ENCODE results near the gene SHISAL2A.

GRCh38 chr1:52621950-52622349, 11.0 kb upstream of the SHISAL2A start:
- TF ChIP-seq POLR2A (IDR thresholded peaks at IDR 0.05) (no peak), CTCF (IDR thresholded peaks at IDR 0.05) (no peak)
